ENCODE results near the gene SMIM36.
"Not testable (repeated sequence)": the region's sequence is repeated elsewhere in the genome, so short reads cannot be mapped to it uniquely, and the experiment has no call there.

SMIM36 gene

DNA sequence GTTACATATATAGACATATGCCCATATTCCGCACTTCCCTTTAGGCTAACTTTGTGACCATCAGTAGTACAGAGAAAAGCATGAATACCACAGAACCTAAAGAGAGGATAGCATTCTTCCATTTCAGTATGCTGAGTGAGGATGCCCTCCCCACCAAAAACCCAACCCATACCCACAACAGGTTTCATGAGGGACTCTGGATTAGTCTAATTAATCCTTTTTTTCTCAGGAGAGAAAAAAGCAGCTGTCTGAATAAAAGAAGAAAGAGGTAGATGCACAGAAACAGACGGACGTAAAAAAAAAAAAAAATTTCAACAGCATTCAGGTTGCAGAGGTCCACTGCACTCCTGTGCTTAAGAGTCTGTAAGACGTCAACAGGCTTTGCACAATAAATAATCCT is 96.3 kb downstream of the SMIM36 start:
- DNase-seq (ENCODE audit: low read depth in 2 of 2) = no peak

DNA sequence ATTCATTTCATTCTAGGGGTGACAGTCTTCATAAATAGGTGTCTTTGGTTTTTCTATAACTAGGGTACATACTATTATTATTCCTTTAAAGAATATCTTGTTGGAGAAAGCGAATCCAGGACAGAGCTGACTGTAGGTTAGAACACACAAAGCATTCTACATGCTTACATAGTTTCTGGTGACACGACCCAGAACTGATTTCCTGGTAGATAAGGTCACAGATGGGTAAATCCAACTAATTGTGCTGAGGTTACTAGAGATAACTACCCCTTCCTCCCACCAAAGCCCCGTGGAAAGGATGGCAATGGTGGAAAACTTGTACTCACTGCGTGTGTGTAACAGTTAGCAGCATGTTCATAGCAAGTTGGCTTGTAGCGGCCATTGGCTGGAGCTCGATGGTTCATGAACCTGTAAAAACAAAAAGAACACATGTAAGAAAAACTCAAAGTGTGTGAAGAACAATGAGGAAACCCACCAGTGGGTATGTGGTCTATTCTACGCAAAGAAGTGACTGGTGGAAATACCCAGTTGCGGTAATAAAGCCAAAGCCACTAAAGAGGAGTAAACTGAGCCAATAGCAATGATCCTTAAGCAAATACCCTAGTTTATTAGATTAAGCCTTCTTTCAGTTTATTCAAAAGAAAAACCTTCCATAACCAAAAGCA is 97.3 kb downstream of the SMIM36 start:
- DNase-seq (ENCODE audit: low read depth in 2 of 2) = no peak

DNA sequence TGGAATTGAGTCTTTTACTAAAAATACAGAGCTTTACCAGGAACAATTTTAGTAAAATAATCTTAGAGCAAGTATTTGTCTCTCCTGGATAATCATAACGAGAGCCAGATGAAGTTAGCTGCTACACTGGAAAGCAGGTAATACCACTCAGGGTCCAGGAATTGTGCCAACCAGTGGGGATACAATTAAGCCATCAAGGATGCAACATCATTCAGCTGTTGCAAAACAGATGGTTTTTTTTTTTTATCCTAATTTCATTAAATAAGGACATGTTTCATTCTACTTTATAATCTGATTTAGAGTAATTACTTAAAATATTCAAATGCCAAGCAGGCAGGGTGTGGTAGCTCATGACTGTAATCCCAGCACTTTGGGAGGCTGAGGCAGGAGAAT is 99.8 kb downstream of the SMIM36 start:
- DNase-seq (ENCODE audit: low read depth in 2 of 2) = no peak

DNA sequence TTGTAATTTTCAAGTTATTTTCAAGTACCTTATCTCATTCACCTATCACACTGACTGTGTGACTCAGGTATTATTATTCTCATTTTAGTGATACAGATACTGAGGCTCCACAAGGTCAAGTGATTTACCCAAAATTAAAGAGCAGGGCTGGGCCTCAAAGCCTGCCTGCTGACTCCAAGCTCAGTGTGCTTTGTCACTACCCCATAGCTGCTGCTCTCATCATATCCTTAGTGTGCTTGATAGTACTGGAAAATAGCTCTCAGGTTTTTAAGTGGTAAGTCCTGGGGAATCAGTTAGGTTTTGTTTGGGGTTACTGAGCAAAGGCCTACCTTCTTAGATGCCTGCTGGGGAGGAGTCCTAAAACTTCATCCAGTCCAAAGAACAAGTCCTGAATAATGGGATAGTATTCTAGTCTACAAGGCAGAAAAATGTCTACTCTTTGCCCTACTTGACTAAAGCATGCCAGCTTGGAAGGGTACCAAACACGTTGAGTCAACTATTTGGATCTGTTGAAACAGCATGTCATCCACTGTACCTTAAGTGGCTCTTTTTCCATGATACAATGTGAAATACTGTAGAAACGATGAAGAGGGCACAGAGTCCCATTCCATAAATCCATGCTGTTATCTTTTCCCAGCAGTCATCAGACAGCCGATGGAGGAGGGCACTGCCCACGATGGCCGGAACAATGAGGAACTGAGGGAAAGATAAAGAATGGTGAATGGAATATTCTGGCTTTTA is 100.4 kb downstream of the SMIM36 start:
- DNase-seq (ENCODE audit: low read depth in 2 of 2) = no peak

DNA sequence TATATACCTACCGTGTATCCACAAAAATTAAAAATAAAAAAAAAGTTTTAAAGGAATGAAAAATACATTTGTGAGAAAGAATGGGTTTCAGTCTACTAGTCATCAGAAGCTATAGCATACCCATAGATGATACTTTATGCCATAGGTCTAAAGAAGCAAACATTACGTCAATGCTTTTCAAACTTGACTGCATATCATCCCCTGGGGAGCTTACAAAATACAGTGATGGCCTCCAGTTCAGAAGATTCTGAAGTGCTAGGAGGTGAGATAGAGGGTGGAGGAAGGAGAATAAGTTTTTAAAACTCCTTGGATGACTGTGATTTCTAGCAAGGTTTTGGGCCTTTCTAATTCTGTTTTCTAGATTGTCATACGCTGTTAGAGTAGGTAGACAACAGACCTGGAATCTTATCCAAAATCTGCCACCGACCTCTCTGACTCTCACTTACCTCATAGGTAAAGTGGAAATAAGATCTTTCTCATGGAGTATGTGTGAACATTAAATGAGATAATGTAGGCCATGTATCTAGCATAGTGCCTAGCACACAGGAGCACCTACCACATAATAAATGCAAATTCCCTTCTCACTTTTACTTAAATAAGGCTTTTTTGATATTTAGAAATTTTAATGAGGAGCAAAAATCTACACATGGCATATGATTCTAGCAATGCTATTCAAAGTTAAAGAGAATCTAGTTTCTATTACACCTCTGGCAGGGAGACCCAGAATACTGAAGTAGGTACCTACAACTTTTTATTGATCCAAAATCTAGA is 102.0 kb downstream of the SMIM36 start:
- no peak for DNase-seq (ENCODE audit: low read depth in 2 of 2)

DNA sequence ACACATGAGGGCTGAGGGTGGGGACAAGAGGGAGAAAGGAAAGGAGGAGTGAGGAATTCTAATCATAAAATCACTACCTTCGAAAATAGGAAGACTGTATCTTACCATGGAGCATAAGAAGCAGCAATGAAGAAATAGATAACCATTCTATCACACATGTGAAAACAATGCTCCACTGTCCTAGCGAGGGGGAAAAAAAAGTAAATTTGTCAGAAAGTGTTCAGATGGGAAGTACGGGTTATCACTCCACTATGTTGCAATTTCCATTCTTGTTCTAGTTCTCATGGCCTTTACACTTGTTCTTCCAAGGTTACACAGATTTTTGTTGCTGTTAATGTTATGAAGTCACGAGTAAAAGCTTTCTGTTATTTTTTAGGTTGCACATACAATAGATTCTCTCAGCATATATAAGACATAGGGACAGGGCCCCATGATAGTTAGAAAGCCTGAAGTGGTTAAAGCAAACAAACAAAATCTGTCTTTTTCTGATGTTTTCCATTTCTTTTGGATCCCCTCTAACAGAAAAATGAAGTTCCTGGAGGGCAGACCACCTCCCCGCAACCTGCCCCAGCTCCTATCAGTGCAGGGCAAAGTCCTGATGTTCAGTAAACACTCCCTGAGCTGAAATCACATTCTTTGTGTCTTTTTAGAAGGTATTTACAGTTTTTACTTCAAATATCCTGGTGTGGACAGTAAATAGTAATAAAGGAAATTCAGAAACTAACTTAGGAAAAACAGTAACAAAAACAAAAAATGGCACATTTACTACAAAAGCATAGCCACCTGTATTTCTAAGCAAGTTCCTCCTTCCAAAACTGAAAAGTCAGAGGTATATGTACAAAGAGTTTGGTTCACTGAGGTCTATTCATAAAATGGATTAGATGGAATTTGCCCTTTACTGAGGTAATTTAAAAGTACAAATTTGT is 103.3 kb downstream of the SMIM36 start:
- DNase-seq (ENCODE audit: low read depth in 2 of 2) = no peak

DNA sequence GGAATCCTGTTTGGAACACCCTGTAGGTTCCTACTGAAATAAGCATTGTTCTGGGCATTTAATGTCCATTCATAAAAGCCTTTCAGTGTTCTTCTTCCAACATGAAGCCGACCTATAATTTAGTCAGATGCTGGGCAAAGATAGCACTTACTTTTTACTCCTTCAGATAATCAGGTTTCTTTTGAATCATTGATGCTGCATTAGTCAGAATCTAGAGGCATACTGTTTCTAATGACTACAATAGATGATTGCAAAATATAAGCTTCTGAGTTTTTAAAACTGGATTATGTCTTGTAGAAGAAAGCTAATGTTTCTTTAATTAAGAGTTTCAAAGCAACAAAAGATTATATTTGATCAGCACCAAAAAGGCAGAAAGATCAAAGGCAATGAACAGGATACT is 105.7 kb downstream of the SMIM36 start:
- DNase-seq (ENCODE audit: low read depth in 2 of 2) = no peak

DNA sequence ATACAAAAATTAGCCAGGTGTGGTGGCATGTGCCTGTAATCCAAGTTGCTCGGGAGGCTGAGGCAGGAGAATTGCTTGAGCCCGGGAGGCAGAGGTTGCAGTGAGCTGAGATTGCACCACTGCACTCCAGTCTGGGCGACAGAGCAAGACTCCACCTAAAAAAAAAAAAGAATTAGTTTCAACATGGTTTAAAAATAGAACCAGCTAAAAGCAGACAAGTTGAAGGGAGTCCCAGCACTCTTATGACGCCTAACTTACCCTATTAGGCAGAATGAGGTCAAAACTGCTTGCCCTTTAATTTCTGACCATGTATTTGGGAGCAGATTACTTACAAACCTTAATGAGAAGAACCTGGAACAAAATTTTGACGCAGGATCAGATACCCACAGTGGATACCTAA is 107.1 kb downstream of the SMIM36 start:
- DNase-seq (ENCODE audit: low read depth in 2 of 2) = not testable (repeated sequence)

DNA sequence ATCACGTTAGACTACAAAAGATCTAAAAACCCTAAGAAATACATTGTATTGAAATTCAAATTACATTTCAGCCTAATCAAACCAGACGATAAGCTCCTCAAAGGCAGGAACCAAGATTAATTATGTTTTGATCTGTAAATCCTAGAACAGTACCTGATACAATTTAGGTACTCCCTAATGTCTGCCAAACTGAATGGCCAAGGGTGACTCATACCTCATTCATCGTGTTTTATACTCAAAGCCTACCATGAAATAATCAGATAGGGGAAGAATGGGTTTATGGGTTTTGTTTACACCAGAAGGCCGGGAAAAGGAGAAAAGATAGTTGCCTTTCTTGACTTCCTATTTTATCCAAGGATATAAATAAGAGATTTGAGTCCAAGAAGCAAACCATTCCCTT is 108.9 kb downstream of the SMIM36 start:
- DNase-seq (ENCODE audit: low read depth in 2 of 2) = no peak
